ENCODE data around the gene BPI.
"Not testable (repeated sequence)": the region's sequence is repeated elsewhere in the genome, so short reads cannot be mapped to it uniquely, and the experiment has no call there.

Gene BPI

GRCh38 chr20:38278131-38278530, 25.8 kb upstream of the BPI start:
- DNase-seq (ENCODE audit: low read depth), result no peak

DNA sequence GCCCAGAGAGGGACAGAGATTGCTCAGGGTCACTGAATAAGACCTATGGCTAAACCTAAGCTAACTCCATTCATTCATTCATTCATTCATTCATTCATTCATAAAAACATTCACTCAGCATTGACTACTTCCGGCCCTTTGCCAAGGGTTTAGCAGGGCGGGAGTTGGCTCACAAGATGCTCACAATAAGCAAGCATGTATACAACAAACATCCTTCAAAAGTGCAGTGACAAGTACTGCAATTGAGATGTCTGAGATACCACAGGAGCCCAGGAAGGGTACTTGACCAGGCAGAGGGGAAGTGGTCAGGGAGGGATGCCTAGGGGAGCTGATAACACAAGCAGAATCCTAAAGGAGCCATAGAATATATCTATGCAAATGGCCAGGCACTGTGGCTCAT, 25.2 kb upstream of the BPI start:
- DNase-seq (ENCODE audit: low read depth), result no peak

GRCh38 chr20:38281176-38281915, 22.6 kb upstream of the BPI start:
- DNase-seq (ENCODE audit: low read depth), result not testable (repeated sequence)

- DNase-seq (ENCODE audit: low read depth), result no peak
Measured at GRCh38 chr20:38283236-38283635, 20.7 kb upstream of the BPI start.

DNA sequence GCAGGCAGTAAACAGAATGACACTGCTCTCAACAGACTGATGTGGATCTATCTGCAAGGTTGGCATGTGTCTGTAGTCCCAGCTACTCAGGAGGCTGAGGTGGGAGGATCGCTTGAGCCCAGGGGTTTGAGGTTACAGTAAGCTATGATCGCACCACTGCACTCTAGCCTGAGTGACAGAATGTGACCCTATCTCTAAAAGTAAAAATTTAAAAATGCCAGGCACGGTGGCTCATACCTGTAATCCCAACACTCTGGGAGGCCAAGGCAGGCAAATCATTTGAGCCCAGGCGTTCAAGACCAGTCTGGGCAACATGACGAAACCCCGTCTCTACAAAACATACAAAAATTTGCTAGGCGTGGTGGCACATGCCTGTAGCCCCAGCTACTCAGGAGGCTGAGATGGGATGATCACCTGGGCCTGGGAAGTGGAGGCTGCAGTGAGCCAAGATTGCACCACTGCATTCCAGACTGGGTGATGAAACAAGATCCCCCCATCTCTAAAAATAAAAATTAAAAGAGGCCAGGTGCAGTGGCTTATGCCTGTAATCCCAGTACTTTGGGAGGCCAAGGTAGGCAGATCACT, 19.8 kb upstream of the BPI start:
- DNase-seq (ENCODE audit: low read depth), result not testable (repeated sequence)

- no peak for DNase-seq (ENCODE audit: low read depth)
Measured at GRCh38 chr20:38284893-38285444, 19.0 kb upstream of the BPI start.

DNA sequence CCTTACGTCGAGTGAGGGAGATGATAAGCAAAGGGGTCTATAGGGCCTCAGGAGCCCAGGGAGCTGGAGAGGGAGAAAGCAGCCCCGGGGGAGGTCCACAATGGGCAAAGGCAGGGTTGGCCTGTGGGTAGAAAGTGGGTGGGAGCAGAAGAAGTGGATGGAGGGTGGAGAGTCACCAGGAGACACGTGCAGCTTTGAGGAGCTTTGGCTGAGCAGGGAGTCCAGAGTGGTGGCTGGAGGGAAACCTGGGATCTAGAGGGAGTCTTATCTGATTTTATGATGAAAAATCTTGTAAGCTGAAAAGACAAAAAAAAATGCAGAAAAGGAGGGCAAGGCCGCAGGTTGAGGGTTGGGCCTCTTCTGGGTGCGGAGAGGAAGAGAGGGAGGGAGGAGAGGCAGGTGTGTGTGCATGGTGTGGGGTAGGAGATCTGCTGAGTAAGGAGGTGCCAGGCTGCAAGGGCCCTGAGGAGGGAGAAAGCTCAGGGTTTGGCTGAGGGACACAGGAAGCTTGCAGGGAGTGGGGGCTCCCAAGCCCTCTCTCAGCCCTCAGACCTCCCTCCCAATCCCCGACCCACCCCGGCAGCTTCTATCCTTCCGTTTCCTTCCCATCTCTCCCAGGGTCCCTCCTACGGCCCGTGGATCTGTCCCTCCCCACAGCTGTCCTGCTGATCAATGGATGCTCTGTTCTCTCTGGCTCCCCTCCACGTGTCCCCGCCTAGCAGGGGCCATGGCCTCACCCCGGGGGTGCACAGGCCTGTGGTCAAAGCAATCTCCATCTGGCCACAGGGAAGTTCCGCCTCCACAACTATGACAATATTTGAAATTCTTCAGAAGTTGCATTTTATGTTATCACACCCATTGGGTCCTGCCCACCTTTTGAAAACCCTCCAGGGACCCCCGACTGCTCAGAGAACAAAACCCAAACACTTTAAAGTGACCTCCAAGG, 17.1 kb upstream of the BPI start:
- DNase-seq (ENCODE audit: low read depth), result no peak

DNA sequence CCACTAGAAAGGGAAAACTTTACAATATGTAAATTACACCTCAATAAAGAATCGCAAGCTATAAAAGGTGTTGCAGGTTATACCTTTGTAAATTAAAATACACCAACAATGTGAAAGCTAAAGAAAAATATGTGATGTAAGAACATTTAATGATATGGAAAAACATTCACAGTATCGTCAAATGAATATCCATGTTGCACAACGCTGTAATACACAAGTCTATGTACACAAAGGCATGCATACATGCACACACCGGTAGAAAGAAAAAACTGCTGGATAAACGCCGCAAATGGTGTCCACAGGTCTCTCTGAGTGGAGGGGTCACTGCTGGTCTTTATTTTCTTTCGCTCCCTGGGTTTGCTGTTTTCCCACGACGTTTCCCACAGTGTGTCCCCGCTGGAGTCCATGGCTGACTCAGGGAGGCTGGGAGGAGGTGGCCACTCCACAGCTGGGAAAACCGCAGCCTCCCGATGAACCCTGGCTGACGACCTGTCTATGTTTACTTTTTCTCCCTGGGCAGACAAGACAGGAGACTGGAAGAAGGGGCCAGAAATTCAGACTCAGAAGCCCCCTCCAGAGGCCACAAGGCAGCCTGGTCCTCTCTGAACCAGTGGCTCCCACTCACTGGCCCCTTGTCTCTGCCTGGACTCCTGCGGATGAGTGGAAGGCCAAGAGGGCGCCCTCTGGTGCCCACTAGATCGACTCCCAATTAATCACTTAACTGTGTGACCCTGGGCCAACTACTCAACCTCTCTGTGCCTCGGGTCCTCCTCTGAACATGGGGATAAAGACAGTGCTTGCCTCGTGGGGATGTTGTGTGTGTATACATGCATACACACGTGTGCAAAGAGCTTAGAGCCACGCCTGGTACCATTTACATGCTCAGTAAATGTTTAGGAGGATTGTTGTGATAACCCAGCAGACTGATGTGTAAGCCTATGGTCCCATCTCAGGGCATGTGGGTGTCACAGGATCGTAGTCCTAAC, 12.8 kb upstream of the BPI start:
- DNase-seq (ENCODE audit: low read depth), result no peak

DNA sequence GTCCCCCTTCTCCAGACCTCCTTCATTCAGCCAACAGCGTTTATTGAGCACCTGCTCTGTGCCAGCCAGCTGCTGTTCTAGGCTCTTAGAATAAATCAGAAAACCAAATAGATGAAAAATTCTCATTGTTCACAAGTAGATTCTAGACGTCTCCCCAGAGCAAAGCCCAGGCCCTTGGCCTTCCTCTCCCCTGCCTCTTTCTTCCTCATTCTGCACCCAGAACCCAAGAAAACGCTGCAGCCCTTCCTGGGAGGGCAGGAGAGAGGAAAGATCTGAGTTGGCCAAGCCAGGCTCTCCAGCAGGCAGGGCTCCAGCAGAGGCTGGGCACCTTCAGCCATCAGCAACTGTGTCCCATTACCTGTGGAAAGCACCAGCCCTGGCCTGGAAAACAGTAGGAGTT, 12.0 kb upstream of the BPI start:
- DNase-seq (ENCODE audit: low read depth), result no peak

DNA sequence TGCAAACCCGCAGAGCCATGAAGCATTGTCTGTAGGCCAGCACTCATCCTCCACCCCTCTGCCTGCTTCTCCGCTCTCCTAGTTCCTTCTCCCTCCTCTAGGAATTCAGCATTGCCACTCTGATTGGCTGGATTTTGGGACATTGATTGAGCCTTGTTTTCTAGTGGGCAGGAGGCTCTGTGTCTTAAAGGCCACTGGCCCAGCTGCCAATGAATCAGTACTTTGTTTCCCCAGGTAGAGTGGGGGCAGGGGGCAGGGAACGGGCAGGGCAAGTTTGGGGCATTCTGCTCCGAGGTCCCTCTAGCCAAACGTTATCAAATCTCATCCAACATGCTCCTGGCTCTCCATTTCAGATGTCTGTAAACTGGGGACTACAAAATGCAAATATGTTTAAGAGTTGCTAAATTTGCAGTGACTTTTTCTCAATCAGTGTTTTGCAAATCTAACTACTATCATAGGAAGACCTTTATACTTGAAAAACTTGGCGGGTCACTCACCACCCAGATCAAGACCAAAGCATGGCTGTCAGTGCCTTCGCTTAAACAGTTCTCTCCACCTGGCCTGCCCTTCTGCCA, 10.4 kb upstream of the BPI start:
- DNase-seq (ENCODE audit: low read depth), result no peak

- DNase-seq (ENCODE audit: low read depth), result no peak
Measured at GRCh38 chr20:38294076-38294591, 9.8 kb upstream of the BPI start.

DNA sequence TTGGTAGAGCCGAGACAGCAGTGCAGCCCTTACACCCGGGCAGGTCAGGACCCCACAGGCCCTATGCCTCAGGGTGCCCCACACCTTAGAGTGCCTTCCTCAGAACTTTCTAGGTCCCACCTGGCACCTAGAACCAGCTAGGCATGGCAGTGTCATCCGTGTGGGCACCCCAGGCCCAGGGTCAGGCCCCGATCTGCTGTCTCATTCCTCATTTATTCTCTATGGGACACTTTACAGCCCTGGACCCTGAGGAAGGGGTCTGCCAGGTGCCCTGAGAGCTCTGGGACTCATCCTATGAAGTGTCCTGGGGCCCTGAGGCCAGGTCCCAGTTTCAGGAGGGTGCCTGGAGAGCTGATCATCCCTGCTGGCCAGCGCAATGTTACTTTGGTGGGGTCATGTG, 8.1 kb upstream of the BPI start:
- DNase-seq (ENCODE audit: low read depth), result no peak

DNA sequence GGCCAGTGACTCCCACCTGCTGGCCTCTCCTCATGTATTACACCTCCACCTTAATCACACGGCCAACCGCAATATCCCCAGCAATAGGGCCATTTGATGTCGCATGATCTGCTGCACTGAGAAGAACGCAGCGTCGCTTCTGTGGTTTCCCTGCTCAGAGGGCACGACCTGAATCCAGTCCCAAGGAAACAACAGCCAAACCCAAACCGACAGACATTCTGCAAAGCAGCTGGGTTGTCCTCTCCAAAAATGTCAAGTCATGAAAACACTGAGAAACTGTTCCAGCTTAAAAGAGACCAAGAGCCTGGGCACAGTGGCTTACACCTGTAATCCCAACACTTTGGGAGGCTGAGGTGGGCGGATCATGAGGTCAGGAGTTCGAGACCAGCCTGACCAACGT, 7.5 kb upstream of the BPI start:
- DNase-seq (ENCODE audit: low read depth), result no peak

DNA sequence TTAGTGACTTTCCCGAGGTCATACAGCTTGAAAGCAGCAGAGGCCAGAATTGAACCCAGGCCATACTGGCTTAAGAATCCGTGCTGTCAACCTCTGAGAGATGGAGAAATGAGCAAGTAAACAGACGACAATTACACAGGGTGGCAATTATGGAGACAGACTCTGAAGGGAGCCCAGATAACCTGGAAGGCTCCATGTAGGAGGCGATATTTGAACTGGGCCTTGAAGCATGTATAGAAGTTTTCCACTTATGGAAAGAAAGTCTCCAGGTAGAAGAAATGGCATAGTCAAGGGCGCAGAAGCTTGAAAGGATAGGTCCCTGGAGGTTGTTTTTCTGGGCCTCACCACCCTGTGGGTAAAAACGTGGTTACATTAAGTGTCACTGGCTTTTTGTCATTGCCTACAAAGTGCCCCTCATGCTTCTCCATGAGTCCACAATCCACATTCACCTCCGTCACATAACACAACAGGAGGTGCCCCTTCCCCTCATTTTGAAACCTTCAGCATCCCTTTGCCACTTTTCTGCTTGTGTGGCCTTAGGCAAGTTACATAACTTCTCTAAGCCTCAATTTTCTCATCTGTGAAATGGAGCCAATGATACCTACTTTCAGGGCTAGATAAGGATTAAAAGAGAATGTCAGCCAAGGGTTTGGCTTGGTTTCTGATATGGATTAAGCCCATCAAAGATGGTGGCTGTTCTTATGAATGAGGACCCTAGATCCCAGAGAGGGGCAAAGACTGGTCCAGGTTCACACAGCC, 5.9 kb upstream of the BPI start:
- no peak for DNase-seq (ENCODE audit: low read depth)

- no peak for DNase-seq (ENCODE audit: low read depth)
Measured at GRCh38 chr20:38298768-38299288, 5.1 kb upstream of the BPI start.

GRCh38 chr20:38299963-38300362, 4.0 kb upstream of the BPI start:
- no peak for DNase-seq (ENCODE audit: low read depth)

GRCh38 chr20:38300438-38300837, 3.5 kb upstream of the BPI start:
- no peak for DNase-seq (ENCODE audit: low read depth)

DNA sequence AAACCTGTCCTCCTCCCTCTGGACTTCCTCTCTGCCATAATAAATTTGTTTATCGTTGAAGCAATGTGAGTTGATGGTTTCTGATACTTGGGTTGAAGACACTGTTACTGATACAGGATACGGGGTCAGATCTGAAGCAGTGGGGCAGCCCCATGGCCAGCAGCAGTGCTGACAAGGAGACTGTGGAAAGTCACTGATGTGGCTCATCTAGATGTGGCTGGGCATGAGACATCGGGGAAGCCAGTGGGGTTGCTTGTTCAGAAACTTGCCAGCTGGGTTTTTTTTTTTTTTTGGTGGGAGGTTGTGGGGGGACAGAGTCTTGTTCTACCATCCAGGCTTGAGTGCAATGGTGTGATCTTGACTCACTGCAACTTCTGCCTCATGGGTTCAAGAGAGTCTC, 2.6 kb upstream of the BPI start:
- DNase-seq (ENCODE audit: low read depth), result no peak

DNA sequence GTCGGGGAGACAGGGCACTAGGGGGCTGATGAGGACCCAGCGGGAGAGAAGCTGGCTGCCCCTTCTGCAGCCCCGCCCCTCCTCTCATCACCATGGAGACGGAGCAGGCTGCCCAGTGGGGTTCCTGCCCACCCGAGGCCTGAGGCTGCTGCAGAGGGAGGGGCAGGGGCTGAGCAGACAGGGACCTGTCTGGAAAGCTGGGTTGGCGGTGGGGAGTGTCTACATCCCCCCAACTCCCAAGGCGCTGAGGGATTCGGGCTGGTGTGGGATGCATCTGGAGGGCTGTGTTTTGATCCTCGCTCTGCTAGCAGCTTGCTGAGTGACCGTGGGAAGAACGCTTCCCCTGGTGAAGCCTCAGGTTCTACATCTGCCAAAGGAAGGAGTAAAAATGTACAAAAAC, 1.2 kb upstream of the BPI start:
- DNase-seq (ENCODE audit: low read depth), result no peak

Data from stimulated activated CD8-positive, alpha-beta memory T cell treated with anti-CD3 and anti-CD28 coated beads, Interleukin-15, amount 100 ng/mL, for 24 hours (primary cell).